Spleen (tissue), 7 donors: ENCODE data around the gene HELB.

Source experiments
- POLR2AphosphoS5 ChIP-seq, 3 donors: sonication (generic); formaldehyde crosslinking; IDR thresholded peaks; one replicate each; pipeline ENCODE4 v1.5.1; 2017; ENCODE audit warnings: antibody characterized with exemption in 3 of 3
- TF ChIP-seq, protein P1 (sequence below), 11 experiments: fragments of 200-600 bp in 7 of 11; fragments of 450-650 bp in 4 of 11; sonication (generic) in 4 of 11; IDR thresholded peaks in 8 of 11; conservative IDR thresholded peaks in 3 of 11; 1 replicate in 7 of 11; 2 replicates in 4 of 11; pipeline versions ENCODE4 v1.4.0 to v1.8.0; 2016 to 2021; ENCODE audit warnings: antibody characterized with exemption in 11 of 11, inconsistent platforms in 4 of 11, mild to moderate bottlenecking in 1 of 11
- donor health status: DM: no; HTN: no; CAD: no; lungs with moderate emphysema.
- donor health status: DM: no; HTN: no; CAD: no.
- donor health status: DM: no; HTN: no; CAD: no.

DNA sequence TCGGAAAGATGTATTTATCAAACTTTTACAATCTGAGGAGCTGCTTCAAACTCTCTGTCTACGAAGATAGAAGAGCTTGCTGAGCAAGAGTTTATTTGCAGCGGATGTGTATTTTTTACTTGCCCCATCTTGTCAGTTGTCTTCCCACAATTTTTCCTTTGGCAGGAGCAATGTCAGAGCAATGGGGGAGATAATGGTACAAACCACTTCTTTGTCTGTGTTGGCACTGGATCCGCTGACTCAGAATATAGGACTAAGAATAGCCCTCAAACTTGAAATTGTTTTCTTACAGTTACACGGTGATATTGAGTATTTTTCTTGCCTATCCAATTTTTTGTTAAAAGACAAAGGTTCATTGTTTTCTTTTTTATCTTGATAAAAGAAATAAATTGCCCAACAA, 27.6 kb downstream of the HELB start:
- TF ChIP-seq, protein P1, sequence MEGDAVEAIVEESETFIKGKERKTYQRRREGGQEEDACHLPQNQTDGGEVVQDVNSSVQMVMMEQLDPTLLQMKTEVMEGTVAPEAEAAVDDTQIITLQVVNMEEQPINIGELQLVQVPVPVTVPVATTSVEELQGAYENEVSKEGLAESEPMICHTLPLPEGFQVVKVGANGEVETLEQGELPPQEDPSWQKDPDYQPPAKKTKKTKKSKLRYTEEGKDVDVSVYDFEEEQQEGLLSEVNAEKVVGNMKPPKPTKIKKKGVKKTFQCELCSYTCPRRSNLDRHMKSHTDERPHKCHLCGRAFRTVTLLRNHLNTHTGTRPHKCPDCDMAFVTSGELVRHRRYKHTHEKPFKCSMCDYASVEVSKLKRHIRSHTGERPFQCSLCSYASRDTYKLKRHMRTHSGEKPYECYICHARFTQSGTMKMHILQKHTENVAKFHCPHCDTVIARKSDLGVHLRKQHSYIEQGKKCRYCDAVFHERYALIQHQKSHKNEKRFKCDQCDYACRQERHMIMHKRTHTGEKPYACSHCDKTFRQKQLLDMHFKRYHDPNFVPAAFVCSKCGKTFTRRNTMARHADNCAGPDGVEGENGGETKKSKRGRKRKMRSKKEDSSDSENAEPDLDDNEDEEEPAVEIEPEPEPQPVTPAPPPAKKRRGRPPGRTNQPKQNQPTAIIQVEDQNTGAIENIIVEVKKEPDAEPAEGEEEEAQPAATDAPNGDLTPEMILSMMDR (IDR thresholded peaks at IDR 0.05 in 8 of 11, conservative IDR thresholded peaks at IDR 0.05 in 3 of 11): no peak
- no peak for TF ChIP-seq POLR2AphosphoS5 (IDR thresholded peaks at IDR 0.05)
